Measurements from ENCODE around the gene STK10.

The STK10 gene

DNA sequence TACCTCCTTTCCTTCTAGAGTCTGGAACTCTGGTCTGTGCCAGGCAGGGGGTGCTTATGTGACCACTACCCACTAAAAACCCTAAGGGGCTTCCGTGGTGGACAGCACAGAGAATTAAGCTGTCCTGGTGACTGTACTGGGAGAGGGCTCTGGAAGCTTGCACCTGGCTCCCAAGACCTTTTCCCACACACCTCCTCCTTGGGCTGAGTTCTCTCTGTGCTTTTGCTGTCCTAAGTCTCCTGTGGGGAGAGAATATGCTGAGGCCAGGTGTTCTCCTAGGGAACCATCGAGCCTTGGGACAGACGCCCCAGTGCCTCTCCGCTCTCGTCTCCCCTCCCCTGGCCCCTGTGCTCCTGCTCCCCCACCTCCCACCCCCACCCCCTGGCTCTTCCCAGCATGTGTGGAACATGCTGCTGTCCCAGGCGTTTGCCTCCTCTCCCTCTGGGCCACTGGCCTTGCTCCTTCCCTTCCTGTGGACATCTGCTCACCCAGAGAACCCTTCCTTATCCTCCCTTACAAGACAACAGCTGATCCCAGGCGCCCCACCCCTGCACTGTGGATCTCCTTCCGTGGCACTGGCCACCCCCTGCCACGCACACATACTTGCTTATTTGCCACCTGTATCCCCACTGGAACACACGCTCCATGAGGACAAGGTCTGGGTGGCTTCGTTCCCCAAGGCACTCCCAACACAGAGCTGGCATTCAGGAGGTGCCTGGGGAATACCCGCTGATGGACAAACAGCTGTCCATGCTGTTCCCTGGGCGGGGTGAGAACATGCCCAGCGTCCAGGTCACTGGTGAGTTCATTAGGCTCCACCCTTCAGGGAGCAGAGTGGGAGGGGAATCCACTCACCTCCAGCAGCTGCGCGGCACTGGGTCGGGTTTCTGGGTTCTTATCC is 83.0 kb downstream of the STK10 start:
- DNase-seq = no peak

DNA sequence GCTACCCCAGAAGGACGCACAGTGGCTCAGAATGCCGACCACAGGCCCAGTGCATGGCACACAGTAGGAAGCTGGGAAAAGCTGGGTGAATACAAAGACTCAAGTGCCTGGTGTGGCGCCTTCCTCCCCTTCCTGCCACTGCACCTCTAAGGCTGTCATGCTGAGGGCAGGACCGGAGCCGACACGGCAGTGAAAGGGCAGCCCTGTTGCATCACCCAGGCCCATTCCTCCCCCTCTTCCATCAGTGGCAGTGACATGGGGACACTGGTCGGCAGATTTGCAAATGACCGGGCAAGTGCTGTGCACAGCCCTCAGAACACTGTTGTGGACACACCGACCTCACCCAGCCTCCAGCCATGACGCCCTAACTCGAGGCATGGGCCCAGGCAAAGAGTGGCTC is 84.0 kb downstream of the STK10 start:
- DNase-seq = no peak

DNA sequence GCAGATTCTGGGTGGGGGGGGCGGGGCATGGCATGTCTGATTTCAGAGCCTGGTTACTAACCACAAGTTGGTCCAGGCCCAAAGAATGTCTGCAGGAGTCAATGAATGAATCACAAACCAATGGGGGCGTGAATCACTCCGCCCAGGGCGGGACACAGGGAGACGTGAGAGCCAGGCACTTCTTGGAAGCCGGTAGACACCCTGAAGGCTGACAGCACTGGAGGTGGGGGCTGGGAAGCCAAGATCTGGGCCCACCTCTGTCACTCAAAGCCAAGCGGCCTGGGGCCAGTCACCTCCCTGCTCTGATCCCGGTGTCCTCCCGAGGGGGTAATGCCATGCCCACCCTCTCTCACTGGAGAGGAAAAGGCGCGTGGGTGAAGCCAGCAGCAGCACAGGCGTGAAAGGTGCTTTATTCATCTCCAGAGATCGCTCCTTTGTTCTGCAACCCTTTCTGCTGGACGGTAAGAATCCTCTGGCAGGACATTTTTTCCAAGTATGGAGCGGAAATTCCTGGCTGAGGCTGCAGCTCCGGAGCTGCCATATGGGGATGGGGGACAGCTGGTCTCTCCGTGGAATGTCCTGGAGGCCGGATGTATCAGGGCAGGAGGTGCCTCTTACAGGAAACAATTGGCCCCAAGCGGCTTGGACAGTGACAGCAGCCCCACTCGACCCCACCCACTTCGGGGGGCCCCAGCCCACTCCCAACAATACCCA is 85.0 kb downstream of the STK10 start:
- no peak for DNase-seq

DNA sequence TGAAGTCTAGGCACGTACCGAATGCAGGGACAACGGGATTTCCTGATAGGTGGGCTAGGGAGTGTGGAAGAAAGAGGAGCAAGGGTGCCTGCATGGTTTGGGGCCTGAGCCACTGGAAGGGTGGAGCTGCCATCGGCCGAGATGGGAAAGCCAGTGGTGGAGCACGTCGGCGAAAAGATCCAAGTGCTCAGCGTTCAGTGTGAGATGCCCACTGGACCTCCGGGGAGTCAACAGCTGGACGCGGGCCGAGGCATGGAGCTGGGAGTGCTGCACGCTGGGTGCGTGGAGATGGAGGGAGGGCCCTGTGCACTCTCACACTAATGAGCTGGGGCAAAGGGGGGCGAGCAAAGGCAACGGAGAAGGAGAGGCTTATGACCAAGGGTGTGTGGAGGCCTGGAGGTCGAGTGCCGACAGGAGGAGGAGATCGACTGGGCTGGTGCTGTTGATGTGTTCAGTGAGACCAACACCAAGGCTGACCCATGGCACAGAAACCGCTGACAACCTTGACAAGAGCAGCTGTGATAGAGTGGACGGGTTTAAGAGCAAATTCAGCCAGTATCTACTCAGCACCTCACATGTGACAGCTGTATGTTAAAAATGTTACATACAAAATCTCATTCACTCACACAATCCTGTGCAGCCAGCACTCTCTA is 85.7 kb downstream of the STK10 start:
- DNase-seq = no peak

DNA sequence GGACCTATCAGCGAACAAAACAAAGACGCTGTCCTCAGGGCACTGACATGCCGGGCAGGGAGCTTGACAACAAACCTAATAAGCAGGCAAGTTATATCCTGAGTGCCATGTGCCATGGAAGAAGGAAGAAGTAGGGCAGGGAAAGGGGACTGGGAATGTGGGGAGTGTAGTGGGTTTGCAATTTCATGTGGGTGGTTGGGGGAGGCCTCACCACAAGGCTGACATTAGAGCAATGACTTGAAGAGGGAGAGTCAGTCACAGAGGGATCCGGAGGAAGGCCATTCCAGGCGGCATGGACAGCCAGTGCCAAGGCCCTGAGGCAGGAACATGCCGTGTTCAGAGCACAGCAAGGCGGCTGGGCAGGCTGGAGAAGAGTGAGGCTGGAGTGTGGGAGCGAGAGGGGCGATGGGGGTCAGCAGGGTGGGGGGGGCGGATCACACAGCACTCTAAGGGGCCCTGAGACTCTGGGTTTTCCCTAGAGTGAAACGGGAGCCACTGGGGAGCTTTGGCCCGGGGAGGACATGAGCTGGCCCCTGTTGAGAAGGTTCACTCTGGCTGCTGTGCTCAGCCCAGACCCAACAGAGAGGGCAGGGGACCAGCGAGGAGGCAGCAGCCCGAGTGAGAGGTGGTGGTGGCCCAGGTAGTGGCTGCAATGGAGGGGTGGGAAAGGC is 86.3 kb downstream of the STK10 start:
- no peak for DNase-seq

DNA sequence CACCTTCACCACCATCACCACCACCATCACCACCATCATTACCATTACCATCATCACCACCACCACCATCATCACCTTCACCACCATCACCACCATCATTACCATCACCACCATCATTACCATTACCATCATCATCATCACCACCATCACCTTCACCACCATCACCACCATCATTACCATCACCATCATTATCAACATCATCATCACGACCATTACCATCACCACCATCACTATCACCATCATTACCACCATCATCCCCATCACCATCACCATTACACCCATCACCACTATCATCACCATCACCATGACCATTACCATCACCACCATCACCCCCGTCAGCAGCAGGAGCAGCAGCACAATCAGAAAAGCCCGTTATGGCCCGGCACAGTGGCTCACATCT is 89.1 kb downstream of the STK10 start:
- no peak for DNase-seq

DNA sequence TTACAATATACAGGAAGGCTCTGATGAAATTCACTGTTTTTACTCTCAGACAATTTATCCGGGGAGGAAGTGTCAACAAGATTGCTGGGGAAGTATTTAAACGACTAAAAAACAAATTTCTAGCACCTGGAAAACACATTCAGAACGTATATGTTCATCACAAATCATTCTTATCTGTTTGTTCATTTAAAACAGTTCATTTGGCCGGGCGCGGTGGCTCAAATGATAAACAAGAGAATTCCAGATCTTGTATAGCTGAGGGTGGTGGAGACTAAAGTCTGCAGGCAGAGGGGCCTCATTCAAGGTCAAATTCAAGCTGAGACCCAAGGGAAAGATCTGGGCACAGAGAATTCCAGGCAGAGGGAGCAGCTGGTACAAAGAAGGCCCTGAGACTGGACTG is 90.0 kb downstream of the STK10 start:
- DNase-seq = no peak

DNA sequence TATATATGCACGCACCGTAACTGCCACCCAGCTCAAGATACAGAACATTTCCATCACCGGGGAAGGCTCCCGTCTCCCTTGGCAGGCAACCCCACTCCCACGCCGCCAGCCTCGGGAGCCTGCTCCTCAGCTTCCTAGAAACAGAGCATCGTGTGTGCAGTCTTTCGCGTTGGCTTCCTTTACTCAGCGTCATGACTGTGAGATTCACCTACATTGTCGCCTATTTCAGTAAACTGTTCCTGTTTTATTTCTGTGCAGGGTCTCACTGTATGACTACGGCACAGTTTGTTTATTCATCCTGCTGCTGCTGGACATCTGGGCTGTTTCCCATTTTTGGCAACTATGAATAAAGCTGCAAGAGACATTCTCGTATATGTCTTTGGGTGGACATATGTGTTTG is 90.7 kb downstream of the STK10 start:
- DNase-seq = no peak

DNA sequence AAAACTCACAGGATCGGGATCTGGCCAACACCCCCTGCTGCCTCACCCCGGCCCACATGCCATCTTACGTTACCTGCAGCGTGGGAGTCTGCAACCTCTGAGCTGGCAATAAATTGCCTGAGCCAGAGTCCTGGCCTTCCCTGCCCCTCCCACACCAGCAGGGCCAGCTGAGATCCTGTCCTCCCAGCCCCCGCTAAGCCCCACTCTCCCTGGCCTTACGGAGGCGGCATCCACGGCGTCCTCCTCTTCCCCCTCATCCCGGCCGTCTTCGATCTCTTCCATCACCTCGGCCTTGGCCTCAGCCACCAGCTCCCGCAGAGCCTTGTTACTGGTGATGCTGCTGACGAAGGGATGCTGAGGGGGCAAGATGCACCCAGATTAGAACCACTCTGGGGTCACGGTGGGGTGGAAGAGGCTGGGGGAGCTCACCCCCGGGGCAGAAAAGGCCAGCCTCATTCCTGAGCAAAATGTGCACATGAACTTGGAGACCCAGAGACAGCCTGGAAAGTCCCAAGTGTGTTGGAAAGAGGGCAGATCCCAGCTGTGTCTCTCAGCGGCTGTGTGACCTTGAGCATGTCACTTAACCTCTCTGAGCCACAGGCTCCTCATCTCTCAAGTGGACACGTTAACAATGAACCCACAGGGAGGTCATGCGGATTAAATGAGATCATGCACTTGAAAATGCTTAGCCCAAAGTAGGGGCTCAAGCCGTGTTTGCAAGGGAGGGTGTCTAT is 91.7 kb downstream of the STK10 start:
- DNase-seq = no peak

DNA sequence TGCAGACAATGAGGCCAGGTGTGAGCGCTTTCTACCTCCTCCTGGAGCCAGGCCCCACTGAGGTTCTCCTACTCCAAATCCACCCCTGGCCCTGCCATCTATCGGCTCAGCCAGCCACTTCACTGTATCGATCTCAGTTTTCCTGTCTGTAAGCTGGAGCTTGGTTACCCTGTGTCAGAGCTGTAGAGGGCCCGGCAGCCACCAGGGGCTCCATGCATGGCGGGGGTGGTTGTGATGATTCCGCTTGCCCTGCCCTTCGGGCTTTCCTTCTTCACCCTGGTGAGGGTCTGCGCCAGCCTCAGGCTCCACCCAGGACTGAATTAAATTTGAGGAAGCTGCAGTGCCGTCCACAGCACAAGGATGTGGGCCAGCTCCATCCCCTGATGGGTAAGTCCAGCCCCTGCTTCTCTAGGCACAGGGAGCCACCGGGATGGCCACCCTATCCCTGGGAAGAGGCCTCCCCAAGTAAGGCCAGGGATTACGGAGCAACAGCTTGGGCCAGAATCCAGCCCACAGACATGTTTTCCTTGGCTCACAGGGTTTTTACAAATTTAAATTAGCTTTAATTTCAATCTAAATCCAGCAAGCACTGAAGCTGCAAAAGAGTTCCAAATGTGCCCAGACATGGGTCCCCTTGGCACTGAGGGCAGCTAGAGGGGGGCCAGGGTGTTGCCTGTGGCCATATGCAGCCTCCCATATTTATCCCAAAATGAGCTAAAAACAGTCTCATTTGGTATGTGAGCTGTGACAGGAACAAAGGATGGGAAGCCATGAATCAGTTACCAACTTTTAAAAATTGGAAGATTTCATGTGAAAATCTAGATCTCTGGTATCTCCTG is 92.4 kb downstream of the STK10 start:
- no peak for DNase-seq

DNA sequence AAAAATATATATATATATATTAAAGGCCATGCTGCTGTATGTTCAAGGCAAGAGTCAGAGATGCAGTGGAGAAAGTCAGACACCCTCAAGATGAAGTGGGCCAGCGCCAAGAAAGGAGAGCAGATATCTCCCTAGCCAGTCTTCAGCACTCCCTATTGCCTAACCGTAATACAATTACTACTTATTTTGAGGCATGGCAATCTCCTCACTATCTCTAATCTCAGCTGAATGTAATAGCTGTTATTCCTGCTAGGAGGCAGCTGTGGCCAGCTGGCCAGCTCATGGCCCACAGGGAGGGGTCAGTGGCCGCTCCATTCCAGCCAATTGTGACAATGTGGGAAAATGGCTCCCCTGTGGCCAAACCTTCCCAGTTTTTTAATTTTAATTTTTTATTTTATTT is 94.1 kb downstream of the STK10 start:
- no peak for DNase-seq

DNA sequence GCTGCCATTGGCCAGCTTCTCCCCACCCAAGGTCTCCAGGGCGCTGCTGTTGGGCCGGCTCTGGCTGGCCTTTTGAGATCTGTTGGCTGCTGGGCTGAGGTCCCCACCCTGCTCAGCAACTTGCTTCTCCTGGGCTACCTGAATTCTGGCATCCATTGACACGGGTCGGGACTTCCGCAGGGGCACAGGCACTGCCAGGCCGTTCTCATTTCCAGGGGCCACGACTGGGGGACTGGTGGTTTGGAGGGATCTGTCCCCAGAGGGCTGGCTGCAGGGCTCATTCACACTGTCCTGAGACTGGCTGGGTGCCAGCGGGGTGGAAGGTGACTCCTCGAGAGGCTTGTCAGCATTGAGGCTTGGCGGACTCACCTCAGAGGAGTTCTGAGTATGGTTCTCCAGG is 94.5 kb downstream of the STK10 start:
- no peak for DNase-seq

DNA sequence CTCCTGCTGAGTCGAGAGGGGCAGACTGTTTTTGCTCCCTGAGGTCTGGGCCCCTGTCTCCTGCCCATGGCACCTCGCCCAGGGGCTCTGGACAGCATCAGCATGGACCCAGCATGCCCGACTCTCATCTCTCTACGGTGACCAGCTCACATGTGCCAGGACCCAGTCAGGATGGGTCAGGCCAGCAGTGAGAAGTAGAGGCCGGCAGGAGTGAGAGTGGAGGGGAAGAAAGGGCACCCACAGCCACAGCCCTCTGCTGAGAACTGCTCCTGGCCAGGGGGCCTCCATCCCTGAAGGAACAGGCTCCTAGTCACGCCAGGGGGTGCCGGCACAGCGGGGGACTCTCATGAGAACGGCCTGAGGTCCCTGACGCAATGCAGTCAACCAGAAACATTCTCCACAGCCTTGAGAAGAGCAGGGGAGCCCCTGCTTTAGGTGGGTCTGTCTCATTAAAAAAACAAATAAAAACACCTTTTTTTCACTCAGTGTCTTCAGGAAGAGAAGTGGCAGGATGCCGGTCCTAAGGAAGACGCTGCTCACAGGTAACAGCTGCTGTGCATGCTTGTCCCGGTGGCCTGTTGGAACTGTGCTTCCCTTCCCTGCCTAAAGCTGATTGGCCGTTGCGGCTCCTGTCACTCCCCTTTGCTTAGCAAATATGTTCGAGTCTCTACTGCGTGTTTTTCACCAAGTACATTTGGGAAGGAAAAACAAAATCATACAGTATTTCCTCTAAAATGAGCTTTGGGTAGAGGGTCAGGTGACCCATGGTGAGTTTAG is 95.9 kb downstream of the STK10 start:
- no peak for DNase-seq

DNA sequence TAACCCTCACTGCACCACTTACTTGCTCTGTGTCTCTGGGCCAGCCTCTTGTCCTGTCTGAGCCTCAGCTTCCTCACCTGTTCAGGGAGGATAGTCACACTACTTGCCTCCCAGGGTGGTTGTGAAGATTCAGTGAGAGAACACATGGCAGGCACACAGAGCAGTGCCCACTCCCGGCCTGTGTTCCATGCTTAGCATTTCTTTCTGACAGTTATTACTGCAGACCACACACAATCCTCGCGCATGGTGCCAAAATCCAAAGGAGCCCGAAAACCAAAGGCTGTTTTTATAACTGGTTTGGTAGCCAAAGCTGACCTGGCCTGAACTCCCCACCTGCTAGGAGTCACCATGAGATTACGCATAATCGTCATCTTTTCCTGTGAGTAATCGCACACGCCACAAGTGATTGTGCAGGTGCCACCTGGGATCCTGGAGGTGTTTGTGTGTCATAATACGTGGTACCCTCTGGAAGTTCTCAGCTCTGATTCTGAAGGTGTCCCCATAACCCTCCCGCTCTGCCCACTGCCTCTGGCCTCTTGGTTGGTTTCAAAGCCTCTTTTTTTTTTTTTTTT is 97.0 kb downstream of the STK10 start:
- DNase-seq = no peak

DNA sequence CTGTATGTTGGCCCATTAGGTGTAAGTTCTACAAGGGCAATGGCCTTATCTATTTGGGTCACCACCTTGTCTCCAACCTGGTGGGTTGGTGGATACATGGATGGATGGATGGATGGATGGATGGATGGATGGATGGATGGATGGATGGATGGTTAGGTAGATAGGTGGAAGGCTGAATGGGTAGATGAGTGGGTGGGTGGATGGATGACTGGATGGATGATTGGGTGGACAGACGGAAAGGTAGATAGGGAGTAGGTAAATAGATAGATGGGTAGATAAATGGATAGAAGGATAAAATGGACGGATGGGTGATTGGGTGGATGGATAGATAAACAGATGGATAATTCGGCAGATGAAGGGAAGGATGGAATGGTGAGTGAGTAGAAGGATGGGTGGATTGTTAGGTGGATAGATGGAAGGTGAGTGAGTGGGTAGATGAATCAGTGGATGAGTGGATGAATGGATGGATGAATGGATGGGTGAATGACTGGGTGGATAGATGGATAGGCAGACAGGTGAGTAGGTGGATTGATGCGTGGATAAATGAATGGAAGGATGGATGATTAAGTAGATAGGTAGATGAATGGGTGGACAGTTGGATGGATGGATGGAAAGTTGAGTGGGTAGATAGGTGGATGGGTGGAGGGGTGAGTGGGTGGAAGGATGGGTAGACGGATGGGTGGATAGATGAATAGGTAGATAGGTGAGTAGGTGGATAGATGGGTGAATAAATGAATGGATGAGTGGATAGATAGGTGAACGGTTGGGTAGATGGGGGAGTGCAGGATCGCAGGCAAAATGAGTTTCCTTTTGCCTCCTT is 98.5 kb downstream of the STK10 start:
- DNase-seq = no peak

DNA sequence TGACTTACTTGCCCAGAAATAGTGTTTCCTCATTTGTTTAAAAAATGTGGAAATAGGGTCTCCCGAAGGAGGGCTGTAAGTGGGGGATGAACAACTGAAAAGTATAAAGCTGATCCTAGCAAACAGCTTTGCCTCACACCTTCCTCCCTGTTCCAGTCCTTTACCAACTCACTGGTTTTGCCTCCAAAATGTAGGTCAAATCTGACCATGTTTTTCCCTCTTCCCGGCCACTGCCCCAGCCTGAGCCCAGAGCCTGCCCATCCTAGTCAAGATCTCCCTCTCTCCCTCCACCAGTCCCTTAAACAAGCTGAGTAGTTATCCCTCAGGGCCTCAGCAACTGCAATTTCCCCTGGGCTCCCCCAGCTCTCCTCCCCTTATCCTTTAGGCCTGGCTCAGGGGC is 99.2 kb downstream of the STK10 start:
- DNase-seq = no peak

DNA sequence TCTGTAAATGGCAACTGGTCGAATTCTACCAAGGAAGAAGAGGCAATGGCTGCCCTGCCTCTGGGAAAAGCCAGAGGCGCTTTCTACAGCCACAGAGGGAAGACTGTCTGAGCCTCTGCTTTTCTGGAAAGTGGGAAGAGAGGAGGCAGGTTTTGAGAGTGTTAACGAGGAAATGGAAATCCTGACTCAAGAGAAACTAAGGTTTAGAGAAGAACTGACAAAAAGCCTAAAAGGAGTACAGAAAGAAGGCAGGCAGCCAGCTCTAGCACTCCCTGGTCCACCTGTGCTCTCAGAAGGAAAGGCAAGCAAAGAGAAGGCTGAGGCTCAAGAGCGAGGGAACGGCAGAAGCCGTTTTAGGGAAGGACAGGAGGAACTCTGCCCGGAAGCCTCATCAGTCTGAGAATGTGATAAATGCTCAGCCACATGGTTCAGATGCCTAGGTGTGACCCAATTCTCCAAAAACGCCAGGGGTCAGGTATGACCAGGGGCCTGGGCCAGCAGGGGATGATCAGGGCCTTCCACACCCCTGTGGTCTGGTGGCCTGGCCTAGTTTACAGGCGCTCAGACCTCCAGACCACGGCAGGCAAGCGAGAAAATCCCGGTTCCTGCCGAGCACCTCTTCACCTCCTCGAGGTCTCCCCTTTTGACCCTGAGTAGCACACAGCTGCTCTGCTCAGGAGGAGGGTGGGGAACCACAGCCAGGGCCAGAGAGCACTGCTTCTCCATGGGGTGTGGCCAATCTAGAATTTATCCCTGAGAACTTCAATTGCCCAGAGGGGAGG is 101.6 kb downstream of the STK10 start:
- no peak for DNase-seq

DNA sequence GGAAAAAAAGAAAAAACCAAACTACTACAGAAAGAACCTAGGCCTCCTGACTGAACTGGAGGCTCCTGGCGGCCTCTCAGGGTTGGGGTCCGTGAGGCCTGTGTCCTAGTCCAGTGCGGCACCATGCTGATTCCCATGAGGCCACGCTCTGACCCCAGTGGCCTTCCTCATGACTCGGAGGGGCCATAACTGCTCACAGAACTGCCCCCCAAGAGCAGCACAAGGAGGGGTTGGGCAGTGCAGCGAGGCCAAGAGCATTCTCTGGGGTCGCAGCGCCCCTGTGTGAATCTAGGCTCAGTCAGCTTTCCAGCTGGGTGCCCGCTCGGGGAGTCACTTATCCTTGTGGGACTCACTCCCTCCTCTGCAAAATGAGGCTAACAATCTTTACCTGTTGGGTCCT is 102.3 kb downstream of the STK10 start:
- no peak for DNase-seq

DNA sequence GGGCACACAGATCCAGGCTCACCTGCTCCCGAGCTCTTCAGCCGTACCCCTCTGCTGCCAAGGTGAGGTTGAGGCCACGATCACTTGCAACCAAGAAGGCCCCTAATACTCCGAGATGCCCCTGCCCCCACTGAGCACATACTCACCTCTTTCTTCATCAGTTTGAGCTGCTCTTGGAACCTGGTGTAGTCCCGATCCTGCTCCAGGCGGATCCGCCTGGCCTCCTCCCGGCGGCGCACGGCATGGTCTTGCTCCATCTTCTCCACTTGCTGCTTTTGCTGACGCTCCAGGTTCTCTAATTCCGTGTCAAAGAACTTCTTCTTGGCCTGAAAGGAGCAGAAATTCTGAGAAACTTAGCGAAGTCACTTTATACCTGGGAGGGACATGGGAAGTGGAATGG is 105.8 kb downstream of the STK10 start:
- no peak for DNase-seq

All from KG1 (cell line).